Dedifferentiated amniotic fluid mesenchymal stem cell (primary cell): ENCODE results near the gene PRKAB1.

ENCODE experiments used
- DNase-seq: peaks from one replicate; pipeline ENCODE4 v3.0.0-alpha.2; 2016; ENCODE audit errors: extremely low spot score

The PRKAB1 gene

DNA sequence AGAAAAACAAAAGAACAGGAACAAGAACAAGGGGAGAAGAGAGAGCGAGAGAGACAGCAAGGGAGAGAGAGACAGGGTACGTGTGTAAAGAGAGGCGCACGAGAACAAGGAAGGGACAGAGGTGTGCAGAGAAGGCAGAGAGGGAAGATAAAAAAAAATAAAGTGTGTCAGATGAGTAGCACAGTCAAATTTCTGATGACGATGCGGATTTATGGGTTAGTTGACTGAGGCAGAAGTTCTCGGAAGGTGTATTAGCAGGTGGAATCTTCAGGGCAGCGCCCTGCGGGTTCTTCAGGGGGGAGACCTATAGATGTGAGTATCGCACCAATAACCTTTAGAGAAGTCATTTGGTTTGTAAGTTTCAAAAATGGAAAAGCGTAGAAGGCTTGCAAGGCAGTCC lies 44.8 kb downstream of the PRKAB1 start:
- DNase-seq, result no peak

GRCh38 chr12:119713551-119714031 lies 45.7 kb downstream of the PRKAB1 start:
- no peak for DNase-seq

DNA sequence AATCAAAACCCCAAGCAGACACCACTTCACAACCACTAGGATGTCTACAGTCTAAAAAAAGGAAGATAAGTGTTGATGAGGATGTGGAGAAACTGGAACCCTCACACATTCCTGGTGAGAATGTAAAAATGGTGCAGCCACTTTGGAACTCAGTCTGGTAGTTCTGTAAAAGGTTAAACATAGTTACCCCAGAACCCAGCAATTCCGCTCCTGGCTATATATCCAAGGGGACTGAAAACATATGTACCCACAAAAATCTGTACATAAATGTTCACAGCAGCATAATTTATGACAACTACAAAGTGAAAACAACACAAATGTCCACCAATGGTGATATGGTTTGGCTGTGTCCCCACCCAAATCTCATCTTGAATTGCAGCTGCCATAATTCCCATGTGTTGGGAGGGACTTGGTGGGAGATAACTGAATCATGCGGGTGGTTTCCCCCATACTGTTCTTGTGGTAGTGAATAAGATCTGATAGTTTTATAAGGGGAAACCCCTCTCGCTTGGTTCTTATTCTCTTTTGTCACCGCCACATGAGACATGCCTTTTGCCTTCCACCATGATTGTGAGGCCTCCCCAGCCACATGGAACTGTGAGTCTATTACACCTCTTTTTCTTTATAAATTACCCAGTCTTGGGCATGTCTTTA lies 46.8 kb downstream of the PRKAB1 start:
- no peak for DNase-seq

GRCh38 chr12:119715268-119715620 lies 47.3 kb downstream of the PRKAB1 start:
- DNase-seq, result no peak

DNA sequence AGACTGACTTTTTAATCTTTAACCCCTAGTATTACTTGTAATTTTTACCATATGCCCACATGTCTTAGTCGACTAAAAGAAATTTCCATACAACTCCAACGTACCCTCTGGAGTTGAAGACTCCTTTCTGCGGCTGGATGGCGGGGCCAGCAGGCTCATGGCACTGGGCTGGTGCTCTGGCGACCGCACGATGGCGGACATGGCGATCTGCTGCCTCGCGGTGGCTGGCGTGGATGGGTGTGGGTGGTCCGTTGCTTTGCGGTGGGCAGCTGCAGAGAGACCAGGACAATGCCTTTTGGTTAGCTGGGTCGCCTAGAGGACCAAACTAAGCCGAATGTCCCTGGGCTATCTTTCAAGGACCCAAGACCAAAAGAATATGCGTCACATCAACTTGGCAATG lies 50.2 kb downstream of the PRKAB1 start:
- no peak for DNase-seq

- no peak for DNase-seq
Measured at GRCh38 chr12:119720349-119720748, 52.4 kb downstream of the PRKAB1 start.

DNA sequence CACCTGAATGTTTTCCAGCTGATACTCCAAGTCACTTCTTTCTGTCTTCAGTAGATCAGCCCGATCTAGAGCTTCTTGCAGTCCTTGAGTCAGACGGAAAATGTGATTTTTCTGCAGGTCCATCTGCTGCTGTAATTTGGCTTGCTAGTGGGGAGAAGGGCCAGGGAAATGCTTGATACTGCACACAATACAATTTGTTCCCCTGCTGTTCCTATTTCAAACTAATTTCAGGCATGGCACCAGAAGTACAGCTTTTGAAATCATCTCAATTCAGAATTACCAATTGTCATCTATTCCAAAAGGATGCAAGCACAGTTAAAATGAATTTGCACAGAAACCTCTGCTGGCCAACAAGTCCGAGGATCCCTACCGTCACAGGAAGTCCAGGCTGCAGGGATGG lies 53.4 kb downstream of the PRKAB1 start:
- DNase-seq, result no peak

GRCh38 chr12:119725523-119725922 lies 57.6 kb downstream of the PRKAB1 start:
- DNase-seq, result no peak

- DNase-seq, result no peak
Measured at GRCh38 chr12:119727600-119728443, 59.9 kb downstream of the PRKAB1 start.

GRCh38 chr12:119728444-119728745 lies 60.5 kb downstream of the PRKAB1 start:
- DNase-seq, result no peak

DNA sequence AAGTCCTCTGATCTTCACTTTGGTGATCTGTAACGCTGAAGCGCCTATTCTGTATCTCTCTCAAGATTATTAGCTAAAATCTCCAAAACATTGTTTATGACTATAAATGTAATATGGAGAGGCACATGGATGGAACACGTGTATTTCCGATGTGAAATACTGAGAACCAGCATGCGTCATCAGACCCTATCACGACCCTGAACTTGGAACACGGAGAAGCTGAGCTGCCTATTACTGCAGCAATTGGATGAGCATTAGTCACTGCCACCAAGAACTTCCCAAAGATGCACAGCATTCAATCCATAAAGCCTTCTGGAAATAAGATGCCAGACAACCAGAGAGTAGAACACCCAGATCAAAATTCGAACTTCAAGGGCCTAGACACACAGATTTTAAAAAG lies 61.9 kb downstream of the PRKAB1 start:
- DNase-seq, result no peak

DNA sequence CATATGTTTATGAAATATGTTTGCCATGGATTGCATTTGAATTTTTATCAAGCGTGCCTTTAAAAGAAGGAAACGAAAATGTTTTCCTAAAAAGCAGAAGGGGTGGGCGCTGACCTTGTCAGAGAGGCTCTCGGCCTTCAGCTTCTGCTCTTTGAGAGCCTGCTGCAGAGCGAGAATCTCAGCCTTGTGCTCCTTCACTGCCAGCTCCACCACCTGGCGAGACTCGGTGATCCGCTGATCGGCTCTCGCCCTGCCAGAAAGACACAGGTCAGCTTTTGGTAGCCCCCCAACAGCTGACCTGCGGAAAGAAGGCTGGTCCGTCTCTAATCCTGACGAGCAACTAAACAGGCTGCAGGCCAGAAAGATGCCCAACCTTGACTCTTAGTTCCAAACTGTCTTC lies 62.4 kb downstream of the PRKAB1 start:
- DNase-seq, result no peak
